Stimulated activated CD8-positive, alpha-beta memory T cell treated with anti-CD3 and anti-CD28 coated beads, Interleukin-12 subunit alpha, Interleukin-12 subunit beta, amount 100 ng/mL, for 1 hour (primary cell): ENCODE data around the gene GABPA.
A peak's percentile ranks its signal among the peaks of the same experiment; 100 is the strongest.
"Not testable (repeated sequence)": the region's sequence is repeated elsewhere in the genome, so short reads cannot be mapped to it uniquely, and the experiment has no call there.

Experiments used
- DNase-seq: peaks from one replicate; pipeline ENCODE4 v3.0.0-alpha.2; 2020; ENCODE audit warnings: low read depth

GABPA gene

DNA sequence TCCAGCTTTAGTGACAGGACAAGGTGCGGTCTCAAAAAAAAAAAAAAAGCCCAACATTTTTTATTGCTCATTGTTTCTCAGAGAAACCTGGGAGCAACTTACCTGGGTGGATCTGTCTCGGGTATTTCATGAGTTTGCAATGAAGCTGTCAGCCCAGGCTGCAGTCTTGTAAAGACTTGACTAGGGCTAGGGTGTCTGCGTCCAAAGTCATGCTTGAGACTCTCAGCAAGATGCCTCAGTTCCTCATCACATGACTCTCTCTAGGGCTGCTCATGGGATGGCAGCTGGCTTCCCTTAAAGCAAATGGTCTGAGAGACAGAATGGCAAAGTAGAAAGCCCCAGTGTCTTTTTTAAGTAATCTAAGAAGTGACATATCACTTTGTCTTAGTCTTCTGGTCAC lies 8.1 kb downstream of the GABPA start:
- no peak for DNase-seq

DNA sequence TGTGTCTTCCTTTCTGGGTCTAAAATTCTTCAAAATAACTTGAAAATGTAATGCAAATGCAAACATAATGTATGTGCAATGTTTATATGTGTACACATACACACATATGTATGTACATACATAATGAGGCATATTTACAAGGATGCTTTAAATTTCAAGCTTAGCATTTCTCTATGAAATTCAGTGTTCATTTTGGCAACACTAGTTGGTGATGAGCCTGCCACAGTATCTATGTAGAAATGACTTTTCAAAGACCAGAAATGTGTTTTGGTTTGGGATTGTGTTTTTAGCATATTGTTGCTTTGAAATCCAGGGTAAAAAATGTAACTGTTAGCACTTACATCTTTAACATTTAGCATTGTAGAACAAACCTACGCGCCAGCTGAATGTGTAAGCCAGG lies 10.1 kb downstream of the GABPA start:
- DNase-seq, result no peak

DNA sequence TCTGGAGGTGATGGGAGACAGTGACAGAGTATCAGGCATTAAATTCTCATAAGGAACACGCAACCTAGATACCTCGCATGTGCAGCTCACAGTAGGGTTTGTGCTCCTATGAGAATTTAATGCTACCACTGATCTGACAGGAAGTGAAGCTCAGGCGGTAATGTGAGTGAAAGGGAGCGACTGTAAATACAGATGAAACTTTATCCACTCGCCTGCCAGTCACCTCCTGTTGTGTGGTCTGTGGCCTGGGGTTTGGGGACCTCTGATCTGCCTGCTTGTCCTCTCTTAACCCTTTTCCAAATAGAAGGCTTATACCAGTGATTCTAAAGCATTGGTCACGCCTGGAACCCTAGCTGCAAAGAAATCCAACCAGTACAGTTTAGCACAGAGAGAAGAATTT lies 15.3 kb downstream of the GABPA start:
- no peak for DNase-seq

DNA sequence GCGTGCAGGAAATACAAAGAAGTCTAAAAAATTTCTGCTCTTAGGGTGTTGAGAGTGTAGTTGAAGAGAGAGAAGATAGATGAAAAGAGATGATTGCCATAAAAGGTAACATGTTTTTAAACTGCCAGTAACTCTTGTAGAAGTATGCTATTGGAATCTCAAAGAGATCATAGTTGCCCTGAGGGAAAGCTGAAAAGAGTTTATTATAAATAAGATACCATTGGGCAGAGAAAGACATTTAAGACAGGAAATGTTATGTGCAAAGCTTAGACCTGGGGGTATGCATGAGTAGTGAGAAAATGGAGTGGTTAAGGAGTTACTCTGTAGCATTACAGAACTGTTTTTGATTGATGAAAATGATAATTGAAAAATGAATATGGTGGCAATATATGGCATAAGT lies 17.6 kb downstream of the GABPA start:
- DNase-seq, result no peak

DNA sequence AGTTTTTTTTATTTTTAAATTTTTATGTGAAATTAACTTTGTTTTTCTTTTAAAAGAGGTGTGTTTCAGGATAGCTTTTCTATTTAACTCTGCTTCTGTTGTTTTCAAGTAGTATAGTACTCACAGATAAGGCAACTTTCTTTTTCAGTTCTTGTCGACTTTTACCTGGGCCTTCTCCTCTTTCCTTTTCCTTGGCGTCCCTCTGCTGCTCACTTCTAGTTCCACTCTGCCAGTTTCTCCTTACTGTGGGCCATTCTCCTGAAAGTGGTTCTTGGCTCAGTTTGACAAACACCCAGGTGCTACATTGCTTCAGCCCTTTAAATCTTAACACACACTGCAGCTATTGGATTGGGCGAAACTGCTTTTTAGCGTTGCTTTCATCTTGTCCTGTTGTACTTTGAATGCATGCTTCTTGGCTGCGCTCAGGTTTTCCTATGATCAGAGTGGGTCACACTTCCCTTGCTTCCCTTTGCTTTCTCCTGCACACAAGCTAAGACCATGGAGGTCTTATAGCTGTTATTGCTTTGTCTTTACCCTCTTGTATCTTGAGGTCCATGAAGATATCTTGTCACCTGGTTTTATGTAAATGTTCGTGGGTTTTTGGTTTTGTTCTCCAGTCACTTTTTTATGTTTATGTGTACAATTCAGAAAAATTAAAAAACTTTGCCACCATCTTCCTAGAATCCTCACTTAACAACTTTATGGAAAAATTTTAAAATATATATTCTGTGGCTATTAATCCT lies 21.6 kb downstream of the GABPA start:
- DNase-seq, result no peak

DNA sequence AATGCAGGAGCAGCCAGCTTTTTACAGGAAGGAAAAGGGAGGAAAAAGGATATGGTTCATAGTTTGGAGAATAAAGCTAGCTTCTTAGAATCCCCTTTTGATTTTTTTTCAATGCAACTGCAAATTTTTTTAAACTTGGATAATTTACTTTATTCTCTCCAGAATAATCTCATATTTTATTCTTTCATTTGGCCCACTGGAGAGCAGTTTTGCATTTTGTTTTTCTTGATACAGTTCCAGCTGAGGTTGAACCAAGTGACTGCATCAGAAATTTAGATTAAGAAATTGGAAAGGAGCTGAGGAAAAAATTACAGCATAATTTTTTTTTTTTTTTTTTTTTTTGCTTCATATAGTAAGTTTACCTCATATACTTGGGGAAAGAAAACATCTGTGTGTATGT lies 22.8 kb downstream of the GABPA start:
- no peak for DNase-seq

DNA sequence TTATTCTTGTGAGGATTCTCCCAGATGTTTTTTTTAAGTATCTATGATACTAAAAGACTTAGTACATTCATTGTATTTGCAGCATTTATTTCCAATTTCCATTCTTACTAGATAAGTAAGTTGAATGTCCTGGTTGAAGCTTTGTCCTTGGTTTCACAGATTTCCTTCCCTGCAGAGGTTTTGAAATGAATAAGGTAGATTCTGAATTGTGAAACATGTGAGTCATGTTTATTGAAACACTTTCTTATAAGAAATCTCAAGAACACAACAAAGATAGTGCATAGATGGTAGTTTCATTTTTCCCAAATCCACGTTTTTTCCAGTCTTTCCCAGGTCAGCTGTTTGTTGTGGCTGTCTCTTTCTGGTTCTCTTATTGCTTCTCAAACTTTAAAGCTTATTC lies 24.8 kb downstream of the GABPA start:
- no peak for DNase-seq

DNA sequence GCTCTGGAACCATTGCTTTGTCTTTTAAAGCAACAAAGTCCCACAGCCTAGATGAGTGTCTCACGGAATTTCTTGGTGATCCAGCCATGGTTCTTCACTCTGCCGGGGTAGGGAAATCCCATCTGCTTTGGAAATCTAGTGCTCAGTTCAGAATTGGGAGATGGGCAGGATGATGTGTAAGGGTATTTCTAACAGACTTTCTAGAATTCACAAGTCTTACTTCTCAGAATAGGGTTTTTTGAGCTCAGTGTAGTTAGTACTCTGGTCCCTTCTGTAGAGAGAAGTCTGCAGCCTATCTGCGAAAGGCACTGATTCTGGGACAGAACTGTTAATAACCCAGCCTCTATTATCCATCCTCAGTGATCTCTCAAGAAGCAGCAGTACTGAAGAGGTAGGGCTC lies 25.3 kb downstream of the GABPA start:
- no peak for DNase-seq

DNA sequence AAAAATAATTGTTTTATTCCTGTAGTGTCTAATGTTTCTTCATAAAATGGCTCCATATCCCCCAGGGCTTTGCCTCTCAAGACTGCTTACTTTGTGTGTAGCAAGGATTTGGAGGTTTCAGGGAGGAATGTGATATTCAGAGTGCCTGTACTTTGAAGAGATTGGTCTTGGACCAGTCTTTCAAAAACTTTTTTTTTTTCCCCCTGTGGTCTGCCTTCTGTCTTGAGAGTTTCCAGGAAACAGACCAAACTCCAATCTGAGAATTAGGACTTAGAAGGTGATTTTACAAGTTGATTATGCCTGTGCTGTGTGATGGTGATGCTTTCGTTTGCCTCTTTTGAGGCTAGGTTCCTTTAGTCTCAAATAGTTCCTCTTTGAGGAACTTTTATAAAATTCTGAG lies 25.9 kb downstream of the GABPA start:
- no peak for DNase-seq

DNA sequence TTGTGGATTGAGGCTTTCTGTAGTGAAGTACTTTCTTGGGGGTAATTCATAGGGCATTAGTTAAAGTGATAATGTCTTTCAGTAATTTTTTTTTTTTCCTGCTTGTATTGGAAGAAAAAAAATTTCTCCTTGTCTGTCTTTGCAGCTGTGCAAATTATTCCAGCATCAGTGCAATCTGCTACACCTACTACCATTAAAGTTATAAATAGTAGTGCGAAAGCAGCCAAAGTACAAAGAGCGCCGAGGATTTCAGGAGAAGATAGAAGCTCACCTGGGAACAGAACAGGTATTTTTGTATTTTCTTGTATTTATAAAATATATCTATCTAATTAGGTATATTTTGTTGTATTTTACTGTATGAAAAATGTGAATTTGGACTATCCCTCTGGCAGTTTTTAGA lies 29.3 kb downstream of the GABPA start:
- DNase-seq, result no peak

DNA sequence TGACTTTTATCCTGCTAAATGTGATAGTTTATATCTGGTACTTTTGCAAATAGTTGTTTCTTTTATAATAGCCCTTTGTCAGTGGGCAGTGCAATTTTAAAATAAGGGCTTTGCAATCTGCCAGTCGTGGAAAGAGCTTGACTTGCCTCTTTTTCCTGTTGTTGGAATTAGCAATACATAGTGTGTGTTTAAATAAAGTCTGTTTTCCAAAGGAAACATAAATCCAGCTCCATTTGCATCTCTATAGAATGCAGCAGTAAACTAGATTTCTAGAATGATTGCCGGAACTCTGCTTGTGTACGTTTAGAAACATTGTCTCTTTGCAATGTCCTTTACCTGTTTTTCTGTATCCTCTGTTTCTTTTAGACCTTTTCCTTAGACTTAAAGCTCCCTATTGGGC lies 33.1 kb downstream of the GABPA start:
- DNase-seq, result no peak

DNA sequence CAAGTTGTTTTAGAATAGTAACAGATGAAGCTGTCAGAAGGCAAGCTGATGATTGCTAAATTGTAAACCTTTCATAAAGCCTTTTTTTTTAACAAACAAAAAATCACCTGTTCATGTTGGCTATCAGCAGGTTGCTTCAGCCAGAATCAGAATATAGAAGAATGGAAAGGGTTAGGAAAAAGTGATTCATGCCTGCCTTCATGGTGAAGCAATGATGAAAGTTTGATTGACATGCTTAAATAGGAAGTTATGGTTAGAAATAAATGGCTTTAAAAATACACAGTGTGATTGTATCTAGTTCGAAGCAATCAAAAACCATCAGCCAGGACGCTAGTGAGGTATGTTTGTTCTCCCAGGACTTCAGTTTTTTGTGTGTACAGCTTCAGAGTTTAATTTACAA lies 37.9 kb downstream of the GABPA start:
- DNase-seq, result no peak

DNA sequence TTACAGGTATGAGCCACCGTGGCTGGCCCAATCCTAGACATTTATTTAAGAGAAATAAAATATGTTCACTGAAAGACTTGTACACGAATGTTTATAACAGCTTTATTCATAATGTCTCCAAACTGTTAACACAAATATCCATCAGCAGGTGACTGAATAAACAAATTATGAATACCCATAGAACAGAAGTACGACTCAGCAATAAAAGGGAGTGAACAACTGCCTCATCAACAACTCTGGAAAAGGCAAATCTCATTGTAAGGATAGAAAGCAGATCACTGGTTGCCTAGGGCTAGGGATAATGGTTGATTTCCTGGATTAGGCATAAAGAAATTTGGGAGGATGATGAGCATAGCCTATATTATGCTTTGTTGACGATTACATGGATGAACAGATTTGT lies 41.7 kb downstream of the GABPA start:
- DNase-seq, result no peak

DNA sequence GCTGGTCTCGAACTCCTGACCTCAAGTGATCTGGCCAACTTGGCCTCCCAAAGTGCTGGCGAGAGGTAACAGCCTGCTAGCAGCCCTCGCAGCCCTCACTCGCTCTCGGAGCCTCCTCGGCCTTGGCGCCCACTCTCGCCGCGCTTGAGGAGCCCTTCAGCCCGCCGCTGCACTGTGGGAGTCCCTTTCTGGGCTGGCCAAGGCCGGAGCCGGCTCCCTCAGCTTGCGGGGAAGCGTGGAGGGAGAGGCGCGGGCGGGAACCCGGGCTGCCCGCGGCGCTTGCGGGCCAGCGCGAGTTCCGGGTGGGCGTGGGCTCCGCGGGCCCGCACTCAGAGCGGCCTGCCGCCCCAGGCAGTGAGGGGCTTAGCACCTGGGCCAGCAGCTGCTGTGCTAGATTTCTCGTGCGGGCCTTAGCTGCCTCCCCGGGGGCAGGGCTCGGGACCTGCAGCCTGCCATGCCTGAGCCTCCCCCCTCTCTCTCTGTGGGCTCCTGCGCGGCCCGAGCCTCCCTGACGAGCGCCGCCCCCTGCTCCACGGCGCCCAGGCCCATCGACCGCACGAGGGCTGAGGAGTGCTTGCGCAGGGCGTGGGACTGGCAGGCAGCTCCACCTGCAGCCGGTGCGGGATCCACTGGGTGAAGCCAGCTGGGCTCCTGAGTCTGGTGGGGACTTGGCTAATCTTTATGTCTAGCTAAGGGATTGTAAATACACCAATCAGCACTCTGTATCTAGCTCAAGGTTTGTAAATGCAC lies 43.5 kb downstream of the GABPA start:
- DNase-seq, result not testable (repeated sequence)

DNA sequence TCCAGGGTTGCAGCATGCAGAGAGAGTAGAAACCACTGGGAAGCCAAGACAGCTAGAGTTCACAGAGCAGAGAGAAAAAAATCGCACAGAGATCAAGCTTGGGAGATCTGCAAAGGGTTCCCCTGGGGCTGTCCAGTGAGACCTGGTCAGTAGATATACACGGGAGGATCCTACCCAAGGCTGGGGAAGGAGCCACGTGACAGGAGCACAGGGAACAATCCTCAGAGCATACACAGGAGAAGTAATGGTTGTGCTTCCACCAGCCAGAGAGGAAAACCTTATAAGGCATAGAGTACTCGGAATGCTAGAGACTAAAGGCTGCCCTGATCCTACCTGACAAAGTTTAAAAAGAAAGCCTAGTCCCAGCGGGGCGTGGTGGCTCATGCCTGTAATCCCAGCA lies 53.9 kb downstream of the GABPA start:
- no peak for DNase-seq

DNA sequence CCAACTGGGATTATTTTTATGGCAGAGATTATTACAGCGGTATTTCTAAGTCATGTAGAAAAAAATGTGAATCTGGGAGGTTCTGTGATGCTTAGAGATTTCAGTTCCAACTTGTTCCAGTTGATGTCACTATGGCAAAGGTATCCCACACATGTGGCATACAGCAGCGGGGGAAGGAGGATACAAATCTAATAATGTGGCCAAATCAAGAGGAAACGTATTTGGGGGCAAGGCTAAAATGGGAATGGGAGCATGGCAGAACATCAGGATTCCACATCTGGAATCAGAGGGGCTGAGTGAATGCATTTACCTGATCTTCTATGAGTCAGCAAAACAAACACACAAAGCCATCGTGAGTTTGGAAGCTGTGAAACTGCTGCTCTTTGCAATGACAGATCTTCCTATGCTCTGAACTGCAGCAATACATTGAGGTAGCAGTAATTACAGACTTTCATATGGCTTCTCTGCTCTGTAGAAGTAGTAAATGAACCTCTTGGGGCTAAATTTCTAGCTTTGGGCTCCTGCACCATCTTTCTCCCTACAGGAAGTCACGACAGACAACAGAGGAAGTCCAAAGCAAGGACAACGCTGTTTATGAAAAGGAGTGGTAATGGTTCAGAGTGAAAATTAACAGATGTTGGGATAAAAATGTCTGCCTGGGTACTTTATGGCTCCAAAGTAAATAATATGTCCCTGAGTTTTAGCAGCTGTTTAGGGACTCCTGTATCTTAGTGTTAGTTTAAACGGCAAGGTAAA lies 55.5 kb downstream of the GABPA start:
- DNase-seq, result no peak

DNA sequence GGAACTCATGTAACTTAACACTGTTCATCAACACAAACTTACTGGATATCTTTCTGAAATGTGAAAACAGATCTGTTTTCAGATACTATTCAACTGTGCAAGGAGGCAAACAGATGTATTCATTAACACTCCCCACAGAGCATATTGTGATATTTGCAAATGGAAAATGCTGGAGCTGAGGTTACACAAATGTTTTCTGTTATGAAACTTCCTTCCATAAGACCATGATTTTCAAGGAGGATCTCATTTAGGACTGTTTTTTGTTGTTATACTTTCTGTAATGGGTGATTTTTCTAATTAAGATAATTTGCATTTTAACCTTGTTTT lies 56.1 kb downstream of the GABPA start:
- no peak for DNase-seq

DNA sequence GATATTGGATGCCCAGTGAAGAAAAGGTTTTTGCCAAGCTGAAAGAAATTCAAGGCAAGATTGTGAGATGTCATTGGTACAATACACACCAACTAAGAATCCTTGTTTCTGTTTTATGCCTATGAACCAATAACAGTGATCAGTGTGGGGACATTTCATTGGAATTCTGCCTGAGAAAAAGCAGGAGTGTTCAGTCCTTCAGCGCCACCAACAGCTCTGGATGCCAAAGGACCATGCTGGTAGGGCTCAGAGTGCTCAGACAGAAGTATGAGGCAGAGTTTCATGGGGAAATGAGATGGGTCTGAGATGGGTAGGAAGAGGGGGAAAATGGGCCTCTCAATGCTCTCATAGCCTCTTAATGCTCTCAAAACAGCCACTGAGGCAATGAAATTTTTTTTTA lies 56.5 kb downstream of the GABPA start:
- no peak for DNase-seq

DNA sequence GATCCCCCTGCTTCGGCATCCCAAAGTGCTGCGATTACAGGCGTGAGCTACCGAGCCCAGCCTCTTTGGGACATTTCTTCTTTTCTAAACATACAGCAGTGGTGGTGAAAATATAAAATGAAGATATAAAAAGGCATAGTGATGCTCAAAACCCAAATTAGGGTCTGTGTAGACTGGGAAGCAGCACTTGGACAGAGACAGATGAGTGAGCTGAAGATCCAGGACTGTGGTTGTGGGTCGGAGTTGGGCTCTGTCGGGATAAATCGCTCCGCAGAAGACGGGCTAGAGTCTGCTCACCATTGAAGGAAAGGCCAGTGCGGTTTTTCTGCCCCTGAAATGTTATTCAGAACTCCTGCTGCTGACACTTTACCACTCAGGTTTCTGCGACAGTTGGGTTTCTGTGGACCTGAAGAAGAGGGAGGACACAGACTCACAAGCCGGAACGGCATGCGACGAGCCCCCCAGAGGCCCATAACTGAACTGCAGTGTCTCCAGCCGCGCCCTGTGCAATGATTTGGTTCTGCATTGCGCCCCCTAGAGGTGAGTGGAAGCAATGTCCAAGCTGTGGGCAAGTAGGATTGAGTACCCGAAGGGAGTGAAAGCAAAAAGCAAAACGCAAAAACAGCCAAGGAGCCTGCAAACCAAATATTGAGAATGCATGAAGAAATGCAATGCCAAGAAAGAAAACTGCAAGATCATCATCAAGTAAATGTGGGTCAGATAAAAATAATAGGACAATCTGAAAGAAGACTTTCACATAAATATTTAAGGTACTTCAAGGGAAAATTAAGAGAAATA lies 66.6 kb downstream of the GABPA start:
- DNase-seq, result peak; percentile 57

DNA sequence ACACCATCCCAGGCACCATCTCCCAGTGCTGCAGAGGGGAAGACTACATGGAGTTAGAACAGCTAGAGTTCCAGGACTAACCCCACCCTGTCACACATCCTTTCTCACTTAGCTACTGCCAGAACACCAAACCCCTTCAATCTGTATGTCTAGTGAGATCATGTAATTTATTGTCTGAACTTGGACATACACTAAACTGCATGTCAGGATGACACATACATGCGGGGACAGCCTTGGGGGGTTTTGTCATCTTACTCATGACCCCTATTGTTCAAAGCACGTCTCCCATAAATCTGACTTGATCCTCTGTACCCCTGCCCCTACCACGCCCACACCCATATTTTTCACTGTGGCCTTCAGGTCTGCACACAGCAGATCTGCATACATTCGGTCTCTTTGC lies 71.3 kb downstream of the GABPA start:
- no peak for DNase-seq

DNA sequence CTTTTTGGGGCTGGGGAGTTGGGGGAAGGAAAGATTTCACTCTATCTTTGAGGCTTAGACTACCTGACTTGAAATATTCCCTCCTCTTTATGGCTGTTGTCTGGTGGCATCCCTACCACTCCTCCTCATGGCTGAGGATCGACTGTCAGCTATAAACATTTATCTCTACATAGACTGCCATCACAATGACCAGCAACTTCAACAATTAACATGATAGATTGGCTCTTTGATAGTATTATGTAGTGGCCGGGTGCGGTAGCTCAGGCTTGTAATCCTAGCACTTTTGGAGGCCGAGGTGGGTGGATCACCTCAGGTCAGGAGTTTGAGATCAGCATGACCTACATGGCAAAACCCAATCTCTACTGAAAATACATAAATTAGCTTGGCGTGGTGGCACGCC lies 72.4 kb downstream of the GABPA start:
- no peak for DNase-seq

DNA sequence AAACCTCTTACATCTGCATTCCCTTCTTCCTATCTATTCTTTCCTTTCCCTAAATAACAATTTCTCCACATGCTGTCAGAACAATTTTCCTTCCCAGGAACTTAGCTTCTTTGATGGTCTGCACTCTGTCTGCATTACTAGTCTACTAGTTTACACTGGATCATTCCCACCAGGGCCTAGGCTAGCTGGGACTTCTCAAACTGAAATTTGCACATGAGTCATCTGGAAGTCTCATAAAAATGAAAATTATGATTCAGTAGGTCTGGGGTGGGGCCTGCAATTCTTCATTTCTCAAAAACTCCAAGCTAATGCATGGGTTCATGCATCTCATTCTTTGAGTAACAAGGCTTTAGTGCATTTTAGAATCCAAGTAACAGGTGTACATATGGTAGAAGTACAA lies 74.2 kb downstream of the GABPA start:
- no peak for DNase-seq

DNA sequence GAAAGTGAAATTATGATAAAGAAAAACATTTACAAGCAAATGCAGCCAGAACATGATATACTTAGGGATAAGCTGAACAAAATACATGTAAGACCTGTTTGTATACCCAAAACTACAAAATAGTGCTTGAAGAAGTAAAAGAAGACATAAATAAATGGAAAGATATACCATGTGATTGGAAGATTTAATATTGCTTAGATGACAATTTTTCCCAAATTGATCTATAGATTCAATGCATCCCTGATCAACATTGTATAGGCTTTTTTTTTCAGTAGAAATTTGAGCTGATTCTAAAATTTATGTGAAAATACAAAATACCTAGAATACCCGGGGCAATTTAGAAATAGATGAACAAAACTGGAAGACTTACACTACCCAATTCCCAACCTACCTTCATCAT lies 76.4 kb downstream of the GABPA start:
- DNase-seq, result no peak
